Stimulated activated naive CD4-positive, alpha-beta T cell treated with Interleukin-2 at 50 U/mL for 16 hours (primary cell): ENCODE data around the gene C2CD4A.
"Not testable (repeated sequence)": the region's sequence is repeated elsewhere in the genome, so short reads cannot be mapped to it uniquely, and the experiment has no call there.

Experiments used
- DNase-seq: peaks from one replicate; lab custom pipeline; 2025; lab: John Stamatoyannopoulos, UW

C2CD4A gene, protein sequence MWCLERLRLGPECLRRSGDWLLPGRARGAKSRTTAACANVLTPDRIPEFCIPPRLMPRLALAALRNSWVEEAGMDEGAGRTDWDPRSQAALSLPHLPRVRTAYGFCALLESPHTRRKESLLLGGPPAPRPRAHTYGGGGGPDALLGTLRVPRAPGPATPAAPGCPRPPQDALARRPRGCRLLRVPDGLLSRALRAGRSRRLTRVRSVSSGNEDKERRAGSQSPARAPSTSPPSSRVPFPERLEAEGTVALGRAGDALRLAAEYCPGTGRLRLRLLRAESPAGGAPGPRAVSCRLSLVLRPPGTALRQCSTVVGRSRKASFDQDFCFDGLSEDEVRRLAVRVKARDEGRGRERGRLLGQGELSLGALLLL

DNA sequence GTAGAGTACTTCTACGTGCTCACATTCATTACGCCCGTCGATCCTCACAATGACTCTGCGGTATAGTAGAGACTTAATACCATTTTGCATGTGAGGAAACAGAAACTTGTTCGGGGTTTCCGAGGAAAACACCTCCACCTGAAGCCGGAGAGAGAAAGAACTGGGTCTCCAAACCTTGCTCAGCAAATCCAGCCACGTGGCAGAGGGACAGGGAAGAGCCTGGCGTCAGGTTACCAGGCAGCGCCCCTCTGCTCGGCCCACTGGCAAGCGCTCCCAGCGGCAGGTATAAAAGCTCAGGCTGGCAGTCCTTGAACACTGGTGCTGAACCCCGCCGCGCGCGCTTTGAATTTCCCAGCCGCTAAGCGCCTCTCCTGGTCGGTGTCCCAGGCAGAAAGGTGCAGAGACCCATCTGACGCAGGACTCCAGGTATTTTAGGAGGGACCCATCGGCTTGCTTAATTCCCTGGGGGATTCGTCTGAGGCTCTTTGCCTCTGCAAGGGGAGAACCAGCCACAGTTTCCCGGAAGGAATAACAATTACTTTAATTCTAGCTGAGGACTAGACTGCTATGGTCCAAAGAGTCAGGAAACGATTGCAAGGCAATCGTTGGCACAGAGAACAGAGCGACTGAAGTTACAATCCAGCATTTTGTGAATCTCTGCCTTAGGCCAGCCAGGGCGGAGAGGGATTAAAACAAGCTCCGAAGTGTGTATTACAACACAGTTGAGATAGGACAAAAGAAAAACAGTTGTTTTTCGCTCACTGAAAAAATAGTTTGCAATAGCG lies at the start of gene C2CD4A:
Gene C2CD4A (plus strand): TSS at position 315 of the 785 bp plus-strand sequence. CDS start 637 bp downstream, outside the sequence.
- DNase-seq, result peak; percentile 66

- no peak for DNase-seq
Observed at GRCh38 chr15:62020576-62021160, 46.1 kb upstream of the C2CD4A start.

DNA sequence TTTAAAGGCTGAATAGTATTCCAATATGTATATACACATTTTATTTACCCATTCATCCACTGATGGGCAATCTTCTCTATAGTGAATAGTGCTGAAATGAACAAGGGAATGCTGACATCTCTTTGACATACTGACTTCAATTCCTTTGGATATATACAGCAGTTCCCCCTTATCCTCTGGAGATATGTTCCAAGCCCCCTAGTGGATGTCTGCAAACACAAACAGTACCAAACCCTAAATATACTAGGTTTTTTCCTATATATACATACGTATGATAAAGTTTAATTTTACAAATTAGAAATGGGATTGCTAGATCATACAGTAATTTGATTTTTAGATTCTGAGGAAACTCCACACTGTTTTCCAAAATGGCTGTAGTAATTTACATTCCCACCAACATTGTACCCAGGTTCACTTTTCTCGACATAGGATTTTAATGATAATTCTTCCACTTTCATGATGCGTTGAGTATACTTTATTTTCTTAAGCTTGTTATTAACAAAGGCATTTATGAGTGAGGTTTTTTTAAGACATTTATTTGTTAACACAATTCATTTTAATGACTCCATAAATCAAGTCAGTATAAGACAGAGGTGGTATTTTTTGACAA lies 44.7 kb upstream of the C2CD4A start:
- no peak for DNase-seq

DNA sequence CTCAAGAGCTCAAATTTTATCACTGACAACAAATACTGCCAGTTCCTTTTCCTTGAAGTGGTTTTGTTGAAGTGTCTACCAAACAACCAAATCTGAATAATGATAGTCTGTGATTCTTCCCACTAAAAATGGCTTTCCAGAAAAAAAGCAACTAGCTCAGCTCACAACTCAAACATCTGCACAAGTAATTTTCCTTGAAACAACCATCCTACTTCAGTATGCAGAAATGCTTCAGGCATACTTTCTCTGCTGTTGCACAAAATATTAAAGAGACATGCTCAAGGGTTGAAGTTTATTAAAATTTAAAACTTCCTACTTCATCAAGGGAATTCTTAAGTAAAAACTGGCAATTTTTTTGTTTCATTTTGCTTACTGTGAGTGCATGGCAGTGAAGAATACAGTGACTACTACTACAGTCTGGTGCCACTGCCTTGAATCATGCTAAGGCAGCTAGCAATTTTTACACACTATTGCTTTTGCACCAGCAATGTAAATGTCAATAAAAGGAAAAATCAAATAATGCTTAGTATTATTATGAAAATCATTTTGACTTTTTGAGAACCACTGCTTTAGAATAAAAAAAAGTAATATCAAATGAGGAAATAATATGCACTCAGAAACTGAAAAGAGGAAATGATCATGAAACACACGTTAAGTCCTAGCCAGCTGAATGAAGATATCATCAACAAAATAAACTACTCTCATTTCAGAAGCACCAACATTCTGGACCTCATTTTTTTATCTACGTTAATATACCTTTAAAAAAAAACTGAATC lies 40.1 kb upstream of the C2CD4A start:
- DNase-seq, result no peak

DNA sequence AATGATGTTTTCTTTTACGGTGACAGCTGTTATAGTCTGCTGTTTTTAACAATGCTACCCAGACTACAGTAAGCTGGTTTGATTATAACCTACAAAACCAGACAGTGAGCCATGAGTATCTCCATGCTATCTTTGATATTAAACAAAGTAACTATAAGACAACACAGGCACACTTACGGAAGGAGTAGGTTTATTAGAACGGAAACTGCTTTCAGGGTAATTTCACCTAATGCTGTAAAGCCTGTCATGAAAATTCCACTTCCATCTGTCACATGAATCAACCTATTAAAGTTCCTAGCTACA lies 39.6 kb upstream of the C2CD4A start:
- DNase-seq, result no peak

DNA sequence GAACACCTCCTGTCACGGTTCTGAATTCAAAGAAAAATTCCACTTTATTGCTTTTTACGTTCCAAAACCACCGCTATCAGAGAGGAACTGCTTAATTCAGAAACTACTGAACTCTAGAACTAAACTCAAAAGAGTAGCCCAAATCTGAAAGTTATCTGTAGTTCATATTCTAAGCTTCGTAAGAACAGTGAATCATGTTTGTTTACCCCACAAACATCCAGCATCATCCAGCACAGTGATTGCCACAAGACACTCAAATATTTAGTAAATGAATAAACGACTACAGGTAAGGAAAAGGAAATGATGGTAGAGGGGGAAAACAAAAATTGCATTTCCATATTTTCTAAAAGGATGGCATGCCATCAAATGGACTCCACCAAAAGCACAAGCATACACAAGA lies 38.9 kb upstream of the C2CD4A start:
- DNase-seq, result no peak

DNA sequence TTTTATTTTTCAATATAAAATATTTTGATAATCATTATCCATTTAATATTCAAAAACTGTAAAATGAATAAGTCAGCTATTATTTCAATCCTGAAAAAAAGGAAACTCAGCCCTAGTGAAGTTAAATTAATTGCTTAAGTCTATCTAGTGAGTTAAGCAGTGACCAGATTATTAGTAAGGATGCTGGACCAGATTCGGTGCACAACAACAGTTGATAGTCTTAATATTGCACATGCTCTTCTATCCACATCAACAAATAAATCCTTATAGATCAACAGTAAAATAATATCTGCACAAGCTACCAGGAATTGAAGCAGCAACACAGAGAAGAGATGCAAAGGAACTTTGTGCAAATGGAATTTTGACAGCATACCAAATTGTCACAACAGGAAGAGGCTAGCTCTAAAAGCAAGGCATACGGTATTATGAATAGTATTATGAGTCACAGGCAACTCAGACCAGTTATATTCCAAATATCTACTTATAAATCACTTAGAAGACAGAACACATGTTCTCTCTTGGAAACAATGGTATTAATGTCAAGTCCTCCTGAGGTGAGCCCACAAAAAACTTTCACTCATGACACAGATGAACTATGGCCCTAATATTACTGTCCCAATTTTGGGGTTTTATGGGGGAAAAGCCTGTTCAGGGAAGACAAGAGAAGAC lies 31.4 kb upstream of the C2CD4A start:
- no peak for DNase-seq

- no peak for DNase-seq
Observed at GRCh38 chr15:62046078-62046743, 20.6 kb upstream of the C2CD4A start.

- no peak for DNase-seq
Observed at GRCh38 chr15:62047282-62047827, 19.4 kb upstream of the C2CD4A start.

DNA sequence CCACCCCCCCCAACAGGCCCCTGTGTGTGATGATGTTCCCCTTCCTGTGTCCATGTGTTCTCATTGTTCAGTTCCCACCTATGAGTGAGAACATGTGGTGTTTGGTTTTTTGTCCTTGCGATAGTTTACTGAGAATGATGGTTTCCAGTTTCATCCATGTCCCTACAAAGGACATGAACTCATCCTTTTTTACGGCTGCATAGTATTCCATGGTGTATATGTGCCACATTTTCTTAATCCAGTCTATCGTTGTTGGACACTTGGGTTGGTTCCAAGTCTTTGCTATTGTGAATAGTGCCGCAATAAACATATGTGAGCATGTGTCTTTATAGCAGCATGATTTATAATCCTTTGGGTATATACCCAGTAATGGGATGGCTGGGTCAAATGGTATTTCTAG lies 18.5 kb upstream of the C2CD4A start:
- not testable (repeated sequence) for DNase-seq

DNA sequence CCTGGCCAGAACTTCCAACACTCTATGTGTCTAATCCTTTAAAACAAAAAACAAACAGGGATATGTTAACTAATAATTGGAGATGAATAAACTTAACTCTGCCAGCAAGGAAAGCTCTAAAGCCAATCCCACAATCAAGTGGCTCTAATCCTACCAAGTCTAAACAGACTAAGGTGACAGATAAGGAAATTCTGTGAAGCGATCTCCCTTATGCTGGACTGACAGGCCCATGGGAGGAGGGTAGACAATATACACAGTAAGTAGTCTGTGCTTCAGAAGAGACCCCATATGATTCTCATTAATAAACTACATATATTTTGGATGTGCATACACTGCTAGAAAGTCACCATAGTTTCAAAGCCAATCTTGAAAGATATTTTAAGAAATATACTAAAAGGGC lies 16.7 kb upstream of the C2CD4A start:
- no peak for DNase-seq

DNA sequence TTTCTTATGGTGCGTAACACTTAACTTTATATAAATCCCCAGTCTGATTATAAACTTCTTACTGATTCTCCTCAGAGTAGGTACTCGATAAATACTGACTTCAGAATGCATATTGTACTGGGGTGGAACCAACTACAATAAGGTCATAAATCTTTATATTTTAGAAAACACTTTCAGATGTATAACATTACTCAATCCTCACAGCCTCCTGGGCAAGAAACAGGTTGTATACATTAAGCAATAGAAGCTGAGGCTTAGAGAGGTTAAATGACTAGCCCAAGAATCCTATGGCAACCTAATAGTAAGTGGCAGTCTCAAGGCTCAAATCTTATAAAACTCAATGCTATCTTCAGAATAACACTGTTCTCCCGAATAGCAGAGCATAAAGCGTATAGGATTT lies 15.6 kb upstream of the C2CD4A start:
- DNase-seq, result no peak

DNA sequence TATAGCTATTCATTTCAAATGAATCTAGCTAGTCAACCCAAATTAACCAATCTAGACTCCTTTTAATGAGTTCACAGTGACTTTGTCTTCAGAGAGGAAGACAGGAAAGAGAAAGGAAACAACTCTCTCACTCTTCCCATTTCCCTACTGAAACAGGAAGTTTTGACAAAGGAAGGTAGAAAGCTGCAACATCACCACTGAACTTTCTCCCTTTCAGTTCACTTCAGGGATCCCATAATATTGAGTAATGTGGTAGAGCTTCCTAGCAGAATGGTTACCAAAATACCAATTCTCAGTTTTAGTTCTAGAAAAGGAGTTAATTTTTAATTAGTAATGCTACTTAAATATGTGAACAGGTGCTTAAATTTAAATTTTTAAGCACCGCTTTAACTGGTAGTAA lies 14.1 kb upstream of the C2CD4A start:
- DNase-seq, result no peak

GRCh38 chr15:62053439-62054085 lies 13.2 kb upstream of the C2CD4A start:
- DNase-seq, result no peak

- DNase-seq, result no peak
Observed at GRCh38 chr15:62054979-62055378, 11.8 kb upstream of the C2CD4A start.

DNA sequence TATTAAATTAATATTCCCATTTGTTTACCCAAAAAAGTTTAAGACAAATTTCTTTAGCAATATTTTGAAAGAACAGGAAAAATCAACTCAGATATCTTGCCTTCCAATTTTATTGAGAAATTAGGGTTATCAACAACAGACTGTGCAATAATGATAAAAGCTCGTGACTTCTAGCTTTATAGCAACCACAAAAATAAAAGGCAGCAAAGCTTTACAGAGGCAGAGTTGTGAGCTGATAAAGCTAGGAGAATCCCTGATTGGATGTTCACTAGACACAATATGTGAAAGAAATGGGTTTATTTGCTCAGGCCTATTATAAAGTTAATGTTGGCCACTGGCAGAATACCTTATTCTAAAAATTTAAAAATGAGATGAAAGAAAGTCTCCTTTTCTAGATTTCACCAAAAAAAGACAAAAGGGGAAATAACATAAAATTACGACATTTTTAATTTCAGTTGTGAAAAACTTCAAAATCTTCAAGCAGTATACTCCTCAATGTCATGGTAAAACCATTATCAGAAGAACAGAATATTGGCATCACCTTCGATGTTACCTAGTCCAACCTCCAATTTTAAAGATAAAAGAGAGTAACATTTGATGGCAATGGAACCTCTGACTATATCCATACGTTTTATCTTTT lies 9.3 kb upstream of the C2CD4A start:
- DNase-seq, result no peak

DNA sequence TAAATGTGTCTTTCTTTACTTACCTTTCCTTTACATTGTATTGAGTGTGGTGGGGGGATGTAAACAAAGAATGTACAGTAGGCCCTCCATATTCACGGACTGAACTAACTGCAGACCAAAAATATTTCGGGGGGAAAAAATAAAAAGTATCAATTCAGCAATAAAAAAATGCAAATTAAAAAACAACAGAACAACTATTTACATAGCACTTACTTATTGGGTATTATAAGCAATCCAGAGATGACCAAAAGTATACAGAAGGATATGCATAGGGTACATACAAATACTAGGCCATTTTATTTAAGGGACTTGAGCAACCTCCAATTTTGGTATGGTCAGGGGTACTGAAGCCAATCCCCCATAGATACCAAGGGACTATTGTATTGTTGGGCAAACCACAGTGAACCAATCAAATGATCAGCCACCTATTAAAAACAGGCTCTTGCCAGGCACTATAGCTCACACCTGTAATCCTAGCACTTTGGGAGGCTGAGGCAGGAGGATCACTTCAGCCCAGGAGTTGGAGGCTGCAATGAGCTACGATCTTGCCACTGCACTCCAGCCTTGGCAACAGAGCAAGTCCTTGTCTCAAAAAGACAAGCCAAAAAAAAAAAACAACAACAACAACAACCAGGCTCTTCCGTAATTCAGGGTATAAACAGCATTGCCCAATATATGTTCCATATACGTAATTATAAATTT lies 8.3 kb upstream of the C2CD4A start:
- DNase-seq, result no peak

- DNase-seq, result no peak
Observed at GRCh38 chr15:62059108-62059815, 7.5 kb upstream of the C2CD4A start.
